Adrenal gland (tissue), 12 donors: ENCODE results near the gene ODAD4. TPM values are rescaled to one million over a fixed set of nuclear protein-coding genes. Genes with fewer than 3 reads are reported as not detected.

Experiments used
- DNase-seq, 7 donors: peaks; one replicate each; pipeline ENCODE4 v3.0.0-alpha.2; 2019 to 2020
- H3K27ac ChIP-seq, 5 donors: fragments of 200-600 bp; sonication (generic) in 4 of 5; 1 replicate in 3 of 5; 2 replicates in 2 of 5; pipeline versions ENCODE4 v1.5.1 to v1.8.0; 2016 to 2020; ENCODE audit warnings: mild to moderate bottlenecking in 1 of 5
- H3K27me3 ChIP-seq: fragments of 200-600 bp; 2 replicates; pipeline ENCODE4 v1.8.0; 2021
- H3K36me3 ChIP-seq, 2 donors: fragments of 200-600 bp; replicated peaks in 1 of 2; 1 replicate in 1 of 2; 2 replicates in 1 of 2; pipeline versions ENCODE4 v1.5.1 to v1.8.0; 2018 to 2022
- H3K4me1 ChIP-seq, 2 donors: fragments of 200-600 bp; replicated peaks in 1 of 2; 1 replicate in 1 of 2; 2 replicates in 1 of 2; pipeline versions ENCODE4 v1.5.1 to v1.8.0; 2018 to 2021
- H3K4me3 ChIP-seq, 4 donors: fragments of 200-600 bp; sonication (generic) in 3 of 4; one replicate each; pipeline ENCODE4 v1.5.1; 2016 to 2018
- H3K9me3 ChIP-seq, 3 donors: fragments of 200-600 bp; sonication (generic) in 1 of 3; replicated peaks in 1 of 3; 1 replicate in 2 of 3; 2 replicates in 1 of 3; pipeline versions ENCODE4 v1.5.1 to v1.8.0; 2016 to 2021
- CTCF ChIP-seq, 6 experiments: fragments of 450-650 bp in 4 of 6; fragments of 200-600 bp in 2 of 6; sonication (generic) in 1 of 6; IDR thresholded peaks; 1 replicate in 5 of 6; 2 replicates in 1 of 6; pipeline versions ENCODE4 v1.5.1 to v1.8.0; 2016 to 2021; ENCODE audit warnings: antibody characterized with exemption in 6 of 6, mild to moderate bottlenecking in 2 of 6, moderate library complexity in 1 of 6
- POLR2A ChIP-seq, 2 donors: fragments of 450-650 bp; IDR thresholded peaks; one replicate each; pipeline ENCODE4 v1.6.1; 2017; ENCODE audit warnings: antibody characterized with exemption in 2 of 2, mild to moderate bottlenecking in 2 of 2, moderate library complexity in 1 of 2
- WGBS, 4 donors: extraction: QIAGEN DNeasy Blood & Tissue Kit in 2 of 4; methylation state at CpG; one replicate each; pipeline versions ENCODE4 v1.1.5 to v1.1.7; 2013 to 2017; 5-methylcytosine and 5-hydroxymethylcytosine counted together
- intact Hi-C, 2 donors: fragments of 100-400 bp; cut with DNase I; formaldehyde crosslinking; loops; one replicate each; pipeline versions ENCODE4 v1.14.1 to v1.15.0; 2022 to 2023
- polyA plus RNA-seq, 3 donors: library from polyadenylated mRNA; stranded (reverse); fragments of 200-250 nt in 2 of 3; fragments of 350-450 nt in 1 of 3; fragmentation: Illumina TruSeq in 1 of 3; extraction: RNeasy Lipid Tissue Mini Kit (QIAGEN cat#74804) in 1 of 3; gene quantifications; one replicate each; pipeline ENCODE4 v1.2.3, GENCODE V29; 2013 to 2014
- total RNA-seq, 9 donors: library from RNA; depleted of rRNA in 4 of 9; stranded (reverse); fragments of >200 nt in 4 of 9; fragments of 120-200 nt in 1 of 9; fragmentation: NEBNext Ultra II Directional in 1 of 9; extraction: Animal tissue kit (Norgen Biotek cat#: 25700) in 1 of 9; gene quantifications; one replicate each; pipeline versions ENCODE4 v1.1.0 to v1.2.4, GENCODE V29; 2013 to 2023
- donor health status: healthy with polysubstance abuse.
- donor health status: Bipolar disorder and iron deficiency.
- donor health status: DM: yes; HTN: yes; CAD: no.
- donor health status: DM: no; HTN: no; CAD: no.
- donor health status: DM: no; HTN: no; CAD: no.
- donor health status: DM: yes; HTN: yes; CAD: no.

The ODAD4 gene
- total and polyA plus RNA-seq, 12 donors, result 0.39 to 3.5 (median 0.61) TPM; not detected in 1

- Histone ChIP-seq H3K27ac (no peak overlapping the region), H3K9me3 (no peaks in the 10 kb centered on the region), H3K4me3 (no peak overlapping the region), H3K4me1 (peaks cover 0 to 4% of the 10 kb centered on the region in 2 donors), H3K27me3 (no peaks in the 10 kb centered on the region), H3K36me3 (peaks cover 0 to 69% of the 10 kb centered on the region in 2 donors)
- WGBS, 4 donors, result 85 to 91% (median 88%) methylated on average over 5 to 7 of the region's 7 CpGs
- intact Hi-C loops, result no loop called here
- TF ChIP-seq CTCF (IDR thresholded peaks at IDR 0.05), result no peak
- TF ChIP-seq POLR2A (IDR thresholded peaks at IDR 0.05), result no peak
- DNase-seq, result no peak
Measured at GRCh38 chr17:41904242-41904841, 26.1 kb upstream of the ODAD4 start.

- H3K9me3 ChIP-seq, result no peaks in the 10 kb centered on the region
- DNase-seq, result no peak
- H3K36me3 ChIP-seq, result peaks cover 0 to 73% of the 10 kb centered on the region in 2 donors
- H3K27me3 ChIP-seq, result no peaks in the 10 kb centered on the region
- H3K4me1 ChIP-seq, result peaks cover 0 to 4% of the 10 kb centered on the region in 2 donors
- TF ChIP-seq POLR2A (IDR thresholded peaks at IDR 0.05), result no peak
- no peak for TF ChIP-seq CTCF (IDR thresholded peaks at IDR 0.05)
- H3K27ac ChIP-seq, result no peak overlapping the region
- H3K4me3 ChIP-seq, result no peak overlapping the region
- intact Hi-C loops, result no loop called here
- WGBS, 4 donors, result 82 to 96% (median 92%) methylated on average over 2 to 4 of the region's 4 CpGs
Measured at GRCh38 chr17:41905172-41905571, 25.2 kb upstream of the ODAD4 start.

- Histone ChIP-seq H3K4me1 (peaks cover 0 to 4% of the 10 kb centered on the region in 2 donors), H3K4me3 (no peak overlapping the region), H3K9me3 (no peaks in the 10 kb centered on the region), H3K27ac (peak overlapping the region in 1 of 5 donors; percentile 13), H3K36me3 (peaks cover 0 to 73% of the 10 kb centered on the region in 2 donors), H3K27me3 (no peaks in the 10 kb centered on the region)
- WGBS, 4 donors, result 74 to 77% (median 77%) methylated on average over 13 to 15 of the region's 15 CpGs
- TF ChIP-seq CTCF (IDR thresholded peaks at IDR 0.05), result no peak
- no peak for TF ChIP-seq POLR2A (IDR thresholded peaks at IDR 0.05)
- DNase-seq, result peak in 4 of 7 donors; percentile 37 to 64 (median 60)
- intact Hi-C loops, result no loop called here
Measured at GRCh38 chr17:41906465-41907184, 23.8 kb upstream of the ODAD4 start.

GRCh38 chr17:41907185-41907556 lies 23.2 kb upstream of the ODAD4 start:
- Histone ChIP-seq H3K9me3 (no peaks in the 10 kb centered on the region), H3K36me3 (peaks cover 0 to 74% of the 10 kb centered on the region in 2 donors), H3K27me3 (no peaks in the 10 kb centered on the region), H3K4me1 (peaks cover 0 to 4% of the 10 kb centered on the region in 2 donors), H3K27ac (peak overlapping the region in 2 of 5 donors; percentile 13 to 48), H3K4me3 (no peak overlapping the region)
- TF ChIP-seq CTCF (IDR thresholded peaks at IDR 0.05) (no peak), POLR2A (IDR thresholded peaks at IDR 0.05) (no peak)
- peak in 4 of 7 donors; percentile 40 to 60 (median 50) for DNase-seq
- WGBS, 4 donors, result 45 to 52% (median 47%) methylated on average over 5 to 8 of the region's 8 CpGs
- intact Hi-C loops, result no loop called here
